Activated CD4-positive, CD25-positive, alpha-beta regulatory T cell (primary cell): Measurements from ENCODE around the gene CPNE6.

Source experiments
- DNase-seq, 4 experiments: peaks; one replicate each; lab custom pipeline; 2025; lab: John Stamatoyannopoulos, UW

Gene CPNE6

GRCh38 chr14:24069411-24069735 is 2.0 kb upstream of the CPNE6 start:
- DNase-seq: no peak

DNA sequence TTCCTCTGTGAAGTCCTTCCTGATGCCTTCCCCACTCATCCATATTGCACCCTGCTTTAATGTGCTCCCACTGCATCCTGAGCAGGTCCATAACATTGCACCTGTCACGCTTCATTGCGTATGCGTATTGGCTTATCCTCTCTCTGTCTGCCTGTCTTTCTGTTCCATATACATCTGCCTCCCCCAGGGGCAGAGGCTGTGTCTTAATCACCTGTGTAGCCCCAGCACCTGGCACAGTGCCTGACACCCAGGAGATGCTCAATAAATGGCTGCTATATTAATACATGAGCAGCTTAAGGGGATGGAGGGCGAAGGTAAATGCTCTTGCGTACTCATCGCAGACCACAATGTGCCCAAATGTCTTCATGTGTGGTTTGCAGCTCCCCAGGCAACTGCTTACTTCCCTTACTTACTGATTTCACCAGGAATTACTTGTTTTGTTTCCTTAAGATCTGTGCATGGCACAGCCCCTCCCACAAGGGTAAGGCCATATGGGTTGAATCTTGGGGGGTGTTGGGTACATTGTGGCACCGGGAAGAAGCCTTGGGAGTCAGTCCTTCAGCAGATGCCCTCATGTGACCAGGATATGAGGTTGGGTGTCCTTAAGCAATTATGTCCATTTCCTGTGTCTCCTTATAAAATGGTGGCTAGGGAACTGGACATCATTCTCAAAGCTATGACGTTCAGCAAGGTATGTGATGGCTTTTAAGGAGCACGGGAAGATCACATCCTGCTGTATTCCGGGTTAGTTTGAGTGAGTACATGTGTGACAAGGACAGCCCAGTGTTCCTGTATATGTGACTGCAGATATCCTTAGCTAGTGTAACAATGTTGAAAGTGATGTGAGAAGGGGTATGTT is 848 bp upstream of the CPNE6 start:
- DNase-seq: no peak

- DNase-seq: no peak
These were observed 571 bp downstream of the CPNE6 start for GRCh38 chr14:24071836-24072430.

- no peak for DNase-seq
These were observed 1.1 kb downstream of the CPNE6 start for GRCh38 chr14:24072436-24072835.

- DNase-seq: no peak
These were observed 1.8 kb downstream of the CPNE6 start for GRCh38 chr14:24072881-24073877.

- DNase-seq: no peak
These were observed 3.5 kb downstream of the CPNE6 start for GRCh38 chr14:24074625-24075484.

- DNase-seq: no peak
These were observed 4.3 kb downstream of the CPNE6 start for GRCh38 chr14:24075485-24076301.

DNA sequence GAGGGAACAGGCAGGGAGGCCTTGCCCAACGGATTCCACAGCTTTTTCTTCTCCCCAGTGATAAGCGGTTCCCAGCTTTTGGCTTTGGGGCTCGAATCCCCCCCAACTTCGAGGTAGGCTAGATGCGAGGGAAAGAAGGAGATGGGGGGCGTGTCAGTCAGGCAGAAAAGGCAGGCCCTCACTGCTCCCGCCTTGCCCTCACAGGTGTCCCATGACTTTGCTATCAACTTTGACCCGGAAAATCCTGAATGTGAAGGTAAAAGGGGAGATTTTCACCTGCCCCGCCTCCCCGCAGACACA is 4.9 kb downstream of the CPNE6 start:
- no peak for DNase-seq

DNA sequence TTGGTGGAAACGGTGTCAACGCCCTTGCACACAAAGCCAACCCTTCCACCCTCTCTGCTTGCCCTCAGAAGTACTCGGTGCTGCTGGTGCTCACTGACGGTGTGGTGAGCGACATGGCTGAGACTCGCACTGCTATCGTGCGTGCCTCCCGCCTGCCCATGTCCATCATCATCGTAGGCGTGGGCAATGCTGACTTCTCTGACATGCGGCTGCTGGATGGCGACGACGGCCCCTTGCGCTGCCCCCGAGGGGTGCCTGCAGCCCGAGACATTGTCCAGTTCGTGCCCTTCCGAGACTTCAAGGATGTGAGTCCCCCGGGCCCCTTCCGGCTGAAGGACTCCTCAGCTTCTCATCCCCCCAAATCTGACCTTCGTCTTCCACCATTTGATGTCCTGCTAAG is 5.7 kb downstream of the CPNE6 start:
- no peak for DNase-seq

DNA sequence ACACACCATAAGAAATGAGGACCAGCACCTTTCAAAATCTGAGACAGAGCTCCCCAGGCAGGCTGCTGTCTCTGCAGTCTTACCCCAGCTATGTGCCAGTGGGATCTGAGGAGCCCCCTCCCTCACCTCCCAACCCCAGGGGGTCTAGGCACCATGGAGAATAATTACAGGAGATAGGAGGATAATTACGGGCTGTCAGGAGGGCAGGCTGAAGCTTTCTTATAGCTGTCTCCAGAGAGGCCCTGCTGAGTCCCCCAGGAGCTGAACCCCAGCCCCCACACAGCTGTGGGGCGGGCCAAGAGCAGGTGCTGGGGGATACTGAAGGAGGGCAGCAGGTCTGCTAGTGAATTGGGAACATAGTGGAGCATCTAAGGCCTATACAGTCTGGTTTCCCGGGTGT is 6.8 kb downstream of the CPNE6 start:
- DNase-seq: no peak

GRCh38 chr14:24079491-24080141 is 8.3 kb downstream of the CPNE6 start:
- DNase-seq: no peak

DNA sequence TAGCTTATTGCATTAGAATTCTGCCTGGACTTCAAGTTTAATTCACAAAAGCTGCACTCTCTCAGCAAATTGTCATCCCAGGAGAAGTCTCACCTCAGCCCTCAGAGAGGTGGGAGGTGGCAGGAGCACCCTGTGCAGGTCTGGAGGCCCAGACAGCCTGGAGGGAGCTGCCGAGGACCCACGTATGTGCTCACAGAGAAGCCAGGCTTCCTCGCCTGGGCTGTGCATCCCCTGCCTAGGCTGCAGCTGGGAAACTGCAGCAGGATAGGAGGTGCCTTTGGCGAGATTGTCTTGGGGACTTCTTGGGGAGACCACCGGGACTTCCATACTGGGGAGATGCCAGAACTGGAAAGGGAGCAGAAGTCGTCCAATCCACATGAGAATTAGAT is 8.8 kb downstream of the CPNE6 start:
- DNase-seq: no peak

GRCh38 chr14:24080888-24081738 is 9.8 kb downstream of the CPNE6 start:
- DNase-seq: peak; percentile 27 to 59 (median 39)

DNA sequence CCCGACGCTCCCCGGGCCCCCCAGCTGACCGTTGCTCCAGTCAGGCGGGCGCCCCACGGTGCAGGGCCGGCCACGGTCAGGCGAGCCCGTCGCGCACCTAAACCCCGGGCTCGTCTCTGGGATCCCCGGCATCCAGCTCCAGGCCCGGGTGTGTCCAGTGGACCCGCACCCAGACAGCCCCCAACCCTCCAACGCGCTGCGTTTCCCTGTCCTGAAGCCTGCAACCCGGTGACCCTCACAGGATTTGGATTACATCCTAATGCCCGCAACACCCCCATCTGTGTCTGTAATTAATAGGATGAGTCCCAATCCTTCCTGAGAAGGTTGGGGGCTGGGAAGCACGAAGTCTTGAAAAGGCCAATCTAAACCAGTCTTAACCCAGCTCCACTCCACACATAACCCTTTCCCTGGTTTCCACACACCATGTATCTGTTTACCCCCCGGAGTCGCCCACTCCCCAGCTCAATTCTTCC is 10.4 kb downstream of the CPNE6 start:
- no peak for DNase-seq

DNA sequence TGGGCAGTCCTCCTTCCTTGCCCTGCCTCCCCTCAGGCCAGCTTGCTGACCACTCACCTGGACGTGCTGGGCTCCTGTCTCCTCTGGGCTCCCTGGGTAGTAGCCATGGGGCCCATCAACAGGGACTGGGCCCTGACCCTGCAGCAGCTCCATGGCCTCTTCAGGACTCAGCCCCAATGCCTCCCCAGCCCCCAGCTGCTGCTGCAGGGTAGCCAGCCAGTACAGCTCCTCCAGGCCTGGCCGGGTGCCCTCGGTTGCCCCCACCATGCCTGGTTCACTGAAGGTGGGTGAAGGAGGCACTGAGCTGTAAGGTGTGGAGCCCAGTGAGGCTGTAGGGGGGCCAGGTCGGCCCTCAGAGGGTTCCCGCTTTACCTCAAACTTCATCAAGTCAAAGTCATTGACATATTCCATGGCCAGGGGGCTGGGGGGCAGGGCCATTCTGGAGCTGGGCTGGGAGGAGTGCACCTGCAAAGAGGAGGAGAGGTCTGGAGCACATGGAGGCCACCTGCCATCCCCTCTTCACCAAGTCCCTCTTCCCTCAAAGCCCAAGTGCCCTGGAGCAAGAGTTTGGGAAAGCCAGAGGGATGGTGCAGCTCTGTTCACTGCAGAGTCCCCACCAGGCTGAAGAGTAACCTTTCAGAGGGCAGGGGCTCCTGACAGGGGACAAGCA is 11.2 kb downstream of the CPNE6 start:
- no peak for DNase-seq

DNA sequence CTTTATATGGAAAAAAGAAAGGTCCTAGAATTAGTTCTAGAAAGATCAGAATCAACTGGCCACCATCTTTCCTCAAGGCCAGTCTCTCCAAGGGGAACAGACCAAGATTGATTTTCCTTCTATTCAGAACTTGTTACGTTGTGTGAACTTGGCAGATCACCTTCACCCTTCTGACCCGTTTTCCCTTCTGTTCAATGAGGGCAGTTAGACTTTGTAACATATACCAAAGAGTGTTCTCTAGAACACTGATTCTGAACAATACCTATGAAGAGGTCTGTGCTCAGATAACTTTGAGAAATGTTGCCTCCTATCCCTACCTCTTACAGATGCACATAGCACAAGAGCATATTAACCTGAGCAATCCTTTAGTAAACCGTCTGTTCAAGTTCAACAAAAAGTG is 12.1 kb downstream of the CPNE6 start:
- no peak for DNase-seq

GRCh38 chr14:24084440-24084839 is 13.1 kb downstream of the CPNE6 start:
- DNase-seq: no peak

DNA sequence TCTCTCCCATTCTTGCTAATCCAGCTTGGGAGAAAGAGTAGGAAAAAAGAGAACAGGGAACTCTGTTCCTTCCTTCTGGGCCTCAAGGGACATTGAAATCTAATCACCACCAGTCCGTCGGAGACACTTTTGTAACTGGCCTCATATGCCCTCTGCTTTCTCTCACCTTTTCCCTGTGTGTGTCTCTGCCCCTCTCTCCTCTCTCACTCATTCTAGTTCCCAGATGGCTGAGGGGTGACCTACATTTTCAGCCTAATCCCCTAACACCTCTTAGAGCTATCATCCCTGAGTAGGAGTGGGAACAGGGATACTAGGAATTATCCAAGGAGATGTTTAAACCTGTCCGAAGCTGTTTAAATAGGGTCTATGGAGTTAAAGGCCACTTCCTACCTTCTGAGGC is 13.9 kb downstream of the CPNE6 start:
- no peak for DNase-seq
